COLO829 (cell line): Measurements from ENCODE around the gene STAP2.

Source experiments
- DNase-seq: peaks from one replicate; pipeline ENCODE4 v3.0.0; 2012; ENCODE audit warnings: low spot score

STAP2 gene

GRCh38 chr19:4327252-4327876, 11.3 kb downstream of the STAP2 start:
- DNase-seq: no peak

DNA sequence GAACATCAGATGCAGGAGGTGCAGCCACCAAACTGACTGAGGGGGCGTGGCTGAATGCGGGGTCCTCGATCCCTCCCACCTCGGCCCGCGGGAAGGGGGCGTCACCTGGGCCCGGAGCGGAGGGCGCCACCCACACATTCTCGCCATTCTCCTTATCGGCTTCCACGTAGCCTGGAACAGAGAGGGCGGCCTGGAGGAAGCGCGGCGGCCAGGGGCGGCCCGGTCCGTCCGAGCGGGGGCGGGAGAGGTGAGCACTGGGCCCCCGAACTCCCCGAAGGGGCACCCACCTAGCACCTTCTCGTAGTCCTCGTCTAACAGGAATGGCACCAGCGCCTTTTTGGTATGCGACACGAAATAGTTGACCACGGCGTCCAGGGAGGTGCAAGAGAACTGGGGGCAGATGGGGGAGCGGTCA, 11.8 kb downstream of the STAP2 start:
- no peak for DNase-seq

GRCh38 chr19:4326215-4326836, 12.3 kb downstream of the STAP2 start:
- DNase-seq: no peak

DNA sequence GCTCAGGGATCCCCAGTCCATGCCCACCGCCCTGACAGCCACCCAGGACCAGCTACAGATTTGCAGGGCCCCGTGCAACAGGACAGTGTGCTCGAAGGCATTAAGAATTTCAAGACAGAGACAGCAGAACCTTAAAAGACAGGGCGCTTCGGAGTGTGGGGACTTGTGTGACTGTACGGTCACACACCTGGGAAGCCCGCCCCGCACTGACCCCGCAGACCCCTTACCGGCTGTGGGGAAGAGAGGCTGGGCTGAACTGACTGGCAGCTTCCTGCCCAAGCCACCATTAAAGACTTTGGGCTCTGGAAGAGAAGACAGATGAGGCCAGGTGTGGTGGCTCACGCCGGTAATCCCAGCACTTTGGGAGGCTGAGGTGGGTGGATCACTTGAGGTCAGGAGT, 14.4 kb downstream of the STAP2 start:
- DNase-seq: no peak

DNA sequence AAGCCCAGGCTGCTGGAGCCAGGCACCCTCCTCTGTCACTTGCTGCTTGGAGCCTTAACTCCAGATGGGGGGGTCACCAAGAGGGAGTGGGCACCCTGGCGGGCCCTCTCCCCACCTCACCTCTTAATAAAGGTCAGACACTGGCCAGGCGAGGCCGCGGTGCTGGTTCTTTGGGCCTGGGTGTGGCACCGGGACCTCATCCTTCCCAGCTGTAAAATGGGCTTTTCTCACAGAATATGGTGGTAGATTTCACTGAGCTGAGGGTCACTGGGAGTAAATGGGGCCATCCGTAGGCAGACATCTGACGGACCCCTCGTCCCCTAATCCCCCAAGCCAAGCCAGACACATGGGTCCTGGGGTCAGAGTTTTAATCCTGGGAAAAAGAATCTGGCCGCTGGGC, 14.9 kb downstream of the STAP2 start:
- no peak for DNase-seq

DNA sequence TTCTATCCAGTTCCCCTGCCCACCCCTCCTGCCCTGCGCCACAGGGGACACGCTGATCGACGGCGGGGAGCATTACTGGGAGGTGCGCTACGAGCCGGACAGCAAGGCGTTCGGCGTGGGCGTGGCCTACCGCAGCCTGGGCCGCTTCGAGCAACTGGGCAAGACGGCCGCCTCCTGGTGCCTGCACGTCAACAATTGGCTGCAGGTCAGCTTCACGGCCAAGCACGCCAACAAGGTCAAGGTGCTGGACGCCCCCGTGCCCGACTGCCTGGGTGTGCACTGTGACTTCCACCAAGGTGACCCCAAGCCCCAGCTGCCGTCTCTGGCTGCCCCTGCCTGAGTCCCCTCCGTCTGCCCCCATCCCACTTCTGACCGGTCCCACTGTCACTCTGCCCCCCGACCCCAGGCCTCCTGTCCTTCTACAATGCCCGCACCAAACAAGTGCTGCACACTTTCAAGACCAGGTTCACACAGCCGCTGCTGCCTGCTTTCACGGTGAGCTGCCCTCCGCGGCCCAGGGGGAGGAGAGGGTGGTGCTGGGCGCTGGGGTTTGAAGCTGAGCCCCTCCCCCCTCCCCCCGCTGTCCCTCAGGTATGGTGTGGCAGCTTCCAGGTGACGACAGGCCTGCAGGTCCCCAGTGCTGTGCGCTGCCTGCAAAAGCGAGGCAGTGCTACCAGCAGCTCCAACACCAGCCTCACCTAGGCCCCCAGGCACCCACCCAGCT, 15.5 kb downstream of the STAP2 start:
- DNase-seq: no peak

GRCh38 chr19:4320419-4320818, 18.2 kb downstream of the STAP2 start:
- DNase-seq: no peak

GRCh38 chr19:4319067-4319718, 19.4 kb downstream of the STAP2 start:
- DNase-seq: no peak

DNA sequence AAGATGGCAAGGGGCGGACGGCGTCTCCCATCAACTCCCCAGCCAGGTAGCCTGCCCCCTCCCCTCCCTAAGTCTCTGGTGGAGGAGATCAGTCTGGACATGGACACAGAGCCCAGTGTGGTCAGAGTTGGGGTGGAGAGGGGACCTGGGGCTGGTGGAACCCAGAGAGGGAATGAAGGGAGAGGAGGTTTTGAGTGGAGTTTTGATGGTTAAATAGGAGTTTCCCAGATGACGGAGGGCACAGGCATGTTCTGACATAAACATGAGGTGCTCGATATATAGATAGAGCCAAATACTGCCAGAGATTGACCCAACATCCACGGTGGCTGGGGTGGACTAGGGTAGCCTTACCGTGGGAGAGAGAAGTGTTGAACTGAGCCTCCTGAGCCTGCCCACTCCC, 20.2 kb downstream of the STAP2 start:
- no peak for DNase-seq

DNA sequence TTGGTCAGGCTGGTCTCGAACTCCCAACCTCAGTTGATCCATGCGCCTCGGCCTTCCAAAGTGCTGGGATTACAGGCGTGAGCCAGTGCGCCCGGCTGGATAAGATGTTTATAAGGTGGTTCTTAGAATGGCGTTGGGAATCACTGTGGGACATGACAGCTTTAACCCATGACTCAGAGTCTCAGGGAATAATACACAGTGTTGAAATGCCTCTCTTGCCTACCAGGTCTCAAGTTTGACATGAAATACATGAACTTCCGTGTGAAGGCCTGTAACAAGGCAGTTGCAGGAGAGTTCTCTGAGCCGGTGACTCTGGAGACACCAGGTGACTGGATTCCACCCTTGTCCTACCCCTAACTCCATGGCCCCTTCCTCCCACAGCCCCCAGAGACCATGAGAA, 21.7 kb downstream of the STAP2 start:
- DNase-seq: no peak

DNA sequence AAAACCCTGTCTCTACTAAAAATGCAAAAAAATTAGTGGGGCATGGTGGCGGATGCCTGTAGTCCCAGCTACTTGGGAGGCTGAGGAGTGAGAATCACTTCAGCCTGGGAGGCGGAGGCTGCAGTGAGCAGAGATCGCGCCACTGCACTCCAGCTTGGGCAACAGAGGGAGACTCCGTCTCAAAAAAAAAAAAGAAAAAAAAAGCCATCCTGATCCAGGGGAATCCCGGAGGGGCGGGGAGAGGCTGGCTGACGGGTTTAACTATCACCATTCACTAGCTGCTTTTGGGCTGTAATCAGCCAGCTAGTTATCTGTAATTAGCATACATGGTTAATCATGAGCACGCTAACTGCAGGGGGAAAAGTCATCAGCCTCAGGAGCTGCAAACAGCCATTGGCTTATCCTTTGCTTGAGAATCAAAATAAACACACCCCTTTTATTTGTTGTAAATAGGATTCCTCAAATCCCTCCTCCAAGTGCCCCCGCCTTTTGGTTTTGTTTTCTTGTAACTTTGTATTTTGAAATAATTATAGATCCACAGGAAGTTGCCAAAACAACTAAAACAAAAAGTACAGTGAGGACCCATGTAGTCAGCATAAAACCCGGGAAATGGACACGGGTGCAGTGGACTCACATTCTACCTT, 24.7 kb downstream of the STAP2 start:
- DNase-seq: no peak

- peak; percentile 52 for DNase-seq
These were observed 28.1 kb downstream of the STAP2 start for GRCh38 chr19:4310247-4311121.

DNA sequence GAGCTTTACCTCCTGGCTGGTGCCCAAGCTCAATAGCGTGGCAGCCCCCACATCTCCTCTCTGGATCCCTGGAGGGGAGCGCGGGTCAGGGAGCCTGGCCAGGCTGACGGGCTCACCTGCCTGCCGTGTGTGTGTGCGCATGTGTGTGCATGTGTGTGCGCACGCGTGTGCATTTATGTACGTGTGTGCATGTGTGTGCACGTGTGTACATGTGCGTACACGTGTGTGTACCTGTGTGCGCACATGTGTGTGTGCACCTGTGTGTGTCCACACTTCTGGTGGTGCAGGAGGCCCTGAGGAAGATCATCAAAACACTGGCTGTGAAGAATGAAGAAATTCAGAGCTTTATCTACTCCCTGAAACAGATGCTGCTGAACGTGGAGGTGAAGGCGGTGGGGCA, 33.0 kb downstream of the STAP2 start:
- DNase-seq: no peak

DNA sequence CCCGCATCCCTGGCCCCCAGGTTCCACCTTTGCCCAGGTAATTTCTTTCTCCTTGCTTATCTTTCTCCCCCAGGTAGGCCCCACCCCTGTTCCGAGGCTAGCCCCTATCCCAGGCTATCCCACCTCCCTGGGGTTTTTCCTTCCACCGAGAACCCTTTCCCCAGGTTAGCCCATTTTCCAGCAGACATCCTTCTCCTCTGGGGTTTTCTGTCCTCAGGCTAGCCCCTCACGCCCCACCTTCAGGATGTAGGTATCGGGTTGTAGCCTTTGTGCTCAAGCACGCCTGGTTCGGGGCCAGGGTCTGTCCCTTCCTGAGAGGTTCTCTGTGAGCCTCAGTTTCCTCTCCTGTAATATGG, 33.4 kb downstream of the STAP2 start:
- no peak for DNase-seq

GRCh38 chr19:4304538-4305256, 33.9 kb downstream of the STAP2 start, which contains the start of gene FSD1:
Gene FSD1, plus strand, starts transcription at chr19:4304598. Its CDS starts 149 bp downstream, at chr19:4304747.
- peak; percentile 92 for DNase-seq

DNA sequence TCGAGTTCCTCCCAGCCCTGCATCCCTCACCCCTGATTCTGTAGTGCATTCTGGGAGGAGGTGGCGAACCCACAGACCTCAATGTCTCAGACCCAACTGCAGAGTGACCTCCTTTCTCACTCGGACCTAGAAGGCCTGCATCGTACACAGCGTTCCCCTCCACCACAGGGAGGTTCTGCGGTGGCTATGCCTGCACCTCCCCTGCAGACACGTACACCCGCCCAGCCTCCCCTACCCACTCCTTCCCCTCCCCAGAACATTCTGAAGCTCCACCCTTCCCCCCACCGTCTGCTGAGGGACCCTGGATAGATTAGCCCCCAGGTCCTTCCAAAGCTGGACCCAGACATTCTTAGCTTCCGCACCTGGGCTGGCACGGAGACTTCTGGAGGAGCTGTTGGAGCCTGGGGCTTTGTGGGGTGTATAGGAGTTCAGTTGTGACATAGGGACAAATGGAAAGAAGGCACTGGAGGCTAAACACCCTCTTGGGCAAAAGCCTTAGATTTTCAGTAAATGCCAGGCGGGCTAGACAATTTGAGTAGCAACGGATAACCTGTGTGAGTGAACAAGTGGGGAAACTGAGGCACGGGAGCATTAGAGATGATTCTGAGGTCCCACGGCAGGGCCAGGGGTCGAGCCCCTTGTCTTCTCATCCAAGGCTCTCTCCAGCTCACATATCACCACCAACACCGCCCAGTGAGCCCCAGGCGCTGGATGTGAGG, 34.6 kb downstream of the STAP2 start:
- no peak for DNase-seq

DNA sequence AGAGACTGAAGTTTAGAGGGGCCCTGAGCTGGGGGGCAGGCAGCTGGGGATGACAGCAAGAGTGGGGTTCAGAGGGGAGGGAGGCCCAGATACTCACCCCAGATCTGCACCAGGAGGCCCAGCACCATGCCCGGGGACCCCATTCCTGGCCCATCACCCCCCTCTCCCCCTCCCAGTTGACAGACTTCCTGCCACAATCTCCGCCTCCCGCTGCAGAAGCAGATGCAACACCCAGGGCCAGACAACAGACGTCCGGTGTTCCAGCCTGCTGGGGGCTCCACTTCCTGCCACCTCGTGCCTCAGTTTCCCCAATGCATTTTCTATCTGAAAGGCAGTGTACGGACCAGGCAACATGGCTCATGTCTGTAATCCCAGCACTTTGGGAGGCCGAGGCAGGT, 36.4 kb downstream of the STAP2 start, which contains the start of gene TMIGD2:
TSS of gene TMIGD2 (minus strand) at position 147 of the 398 bp plus-strand sequence. CDS start at position 143, 4 bp downstream.
- DNase-seq: no peak

GRCh38 chr19:4301590-4302242, 36.9 kb downstream of the STAP2 start:
- DNase-seq: no peak

- DNase-seq: no peak
These were observed 38.0 kb downstream of the STAP2 start for GRCh38 chr19:4300589-4300988.
